GM18870 (cell line): Measurements from ENCODE around the gene CD8B2.
"Not testable (repeated sequence)": the region's sequence is repeated elsewhere in the genome, so short reads cannot be mapped to it uniquely, and the experiment has no call there.

ENCODE experiments used
- ATAC-seq: cut with Tn5 transposase; IDR thresholded peaks from one replicate; pipeline ENCODE4 v1.9.1; 2021; ENCODE audit warnings: moderate library complexity; ENCODE audit not compliant: unreplicated experiment

Gene CD8B2

GRCh38 chr2:106511476-106511901 is 24.3 kb downstream of the CD8B2 start:
- ATAC-seq = not testable (repeated sequence)

- not testable (repeated sequence) for ATAC-seq
Measured at GRCh38 chr2:106511934-106512333, 24.8 kb downstream of the CD8B2 start.

- ATAC-seq = not testable (repeated sequence)
Measured at GRCh38 chr2:106513391-106513790, 26.2 kb downstream of the CD8B2 start.

- ATAC-seq = not testable (repeated sequence)
Measured at GRCh38 chr2:106514827-106515226, 27.7 kb downstream of the CD8B2 start.

GRCh38 chr2:106516436-106516835 is 29.3 kb downstream of the CD8B2 start:
- no peak for ATAC-seq

GRCh38 chr2:106516864-106517263 is 29.7 kb downstream of the CD8B2 start:
- no peak for ATAC-seq

- ATAC-seq = no peak
Measured at GRCh38 chr2:106517329-106517728, 30.2 kb downstream of the CD8B2 start.

- no peak for ATAC-seq
Measured at GRCh38 chr2:106519767-106520166, 32.6 kb downstream of the CD8B2 start.

- ATAC-seq = no peak
Measured at GRCh38 chr2:106521016-106521415, 33.9 kb downstream of the CD8B2 start.

GRCh38 chr2:106523976-106524665 is 37.0 kb downstream of the CD8B2 start:
- no peak for ATAC-seq

- ATAC-seq = no peak
Measured at GRCh38 chr2:106530866-106531265, 43.7 kb downstream of the CD8B2 start.

GRCh38 chr2:106531676-106532214 is 44.6 kb downstream of the CD8B2 start:
- no peak for ATAC-seq

GRCh38 chr2:106532236-106532635 is 45.1 kb downstream of the CD8B2 start:
- no peak for ATAC-seq

GRCh38 chr2:106534471-106534870 is 47.3 kb downstream of the CD8B2 start:
- no peak for ATAC-seq

- ATAC-seq = no peak
Measured at GRCh38 chr2:106536490-106536889, 49.3 kb downstream of the CD8B2 start.

GRCh38 chr2:106537047-106537446 is 49.9 kb downstream of the CD8B2 start:
- ATAC-seq = no peak

GRCh38 chr2:106537791-106538191 is 50.6 kb downstream of the CD8B2 start:
- no peak for ATAC-seq

- ATAC-seq = no peak
Measured at GRCh38 chr2:106540886-106541285, 53.7 kb downstream of the CD8B2 start.

GRCh38 chr2:106541333-106541732 is 54.2 kb downstream of the CD8B2 start:
- ATAC-seq = no peak

GRCh38 chr2:106542746-106543359 is 55.7 kb downstream of the CD8B2 start:
- ATAC-seq = no peak

- no peak for ATAC-seq
Measured at GRCh38 chr2:106545007-106545406, 57.8 kb downstream of the CD8B2 start.

- no peak for ATAC-seq
Measured at GRCh38 chr2:106546391-106546990, 59.3 kb downstream of the CD8B2 start.
